Lower leg skin (tissue), 4 donors: ENCODE results near the gene OXSR1. TPM values are rescaled to one million over a fixed set of nuclear protein-coding genes. Genes with fewer than 3 reads are reported as not detected.

Experiments
- DNase-seq, 2 donors: peaks; one replicate each; pipeline ENCODE4 v3.0.0-alpha.2; 2019; ENCODE audit warnings: low spot score in 2 of 2
- H3K4me3 ChIP-seq: fragments of 200-600 bp; sonication (generic); 2 replicates; pipeline ENCODE4 v1.5.1; 2017; ENCODE audit warnings: mild to moderate bottlenecking, low read depth; ENCODE audit not compliant: poor library complexity, severe bottlenecking
- POLR2A ChIP-seq, 2 donors: fragments of 450-650 bp; IDR thresholded peaks; one replicate each; pipeline ENCODE4 v1.6.1; 2016 to 2017; ENCODE audit warnings: antibody characterized with exemption in 2 of 2, mild to moderate bottlenecking in 1 of 2, moderate library complexity in 1 of 2
- WGBS, 2 donors: methylation state at CpG; one replicate each; pipeline ENCODE4 v1.1.5; 2018; 5-methylcytosine and 5-hydroxymethylcytosine counted together
- intact Hi-C: fragments of 100-400 bp; cut with DNase I; formaldehyde crosslinking; loops from one replicate; pipeline ENCODE4 v1.15.0; 2023; ENCODE audit warnings: low total_unique reads
- total RNA-seq, 4 donors: library from RNA; depleted of rRNA; stranded (reverse); fragments of >200 nt; gene quantifications; one replicate each; pipeline ENCODE4 v1.1.0, GENCODE V29; 2016
- TF ChIP-seq, protein P1 (sequence below), 3 donors: fragments of 450-650 bp; IDR thresholded peaks; one replicate each; pipeline ENCODE4 v1.5.1; 2016; ENCODE audit warnings: antibody characterized with exemption in 3 of 3, mild to moderate bottlenecking in 3 of 3, moderate library complexity in 2 of 3

Gene OXSR1
- total RNA-seq, 4 donors from 2014 or later, result 23.4 to 36.1 (median 31.6) TPM

- 96 to 100% methylated on average over 4 of the region's 4 CpGs for WGBS, 2 donors
- no peak for TF ChIP-seq POLR2A (IDR thresholded peaks at IDR 0.05)
- TF ChIP-seq, protein P1, sequence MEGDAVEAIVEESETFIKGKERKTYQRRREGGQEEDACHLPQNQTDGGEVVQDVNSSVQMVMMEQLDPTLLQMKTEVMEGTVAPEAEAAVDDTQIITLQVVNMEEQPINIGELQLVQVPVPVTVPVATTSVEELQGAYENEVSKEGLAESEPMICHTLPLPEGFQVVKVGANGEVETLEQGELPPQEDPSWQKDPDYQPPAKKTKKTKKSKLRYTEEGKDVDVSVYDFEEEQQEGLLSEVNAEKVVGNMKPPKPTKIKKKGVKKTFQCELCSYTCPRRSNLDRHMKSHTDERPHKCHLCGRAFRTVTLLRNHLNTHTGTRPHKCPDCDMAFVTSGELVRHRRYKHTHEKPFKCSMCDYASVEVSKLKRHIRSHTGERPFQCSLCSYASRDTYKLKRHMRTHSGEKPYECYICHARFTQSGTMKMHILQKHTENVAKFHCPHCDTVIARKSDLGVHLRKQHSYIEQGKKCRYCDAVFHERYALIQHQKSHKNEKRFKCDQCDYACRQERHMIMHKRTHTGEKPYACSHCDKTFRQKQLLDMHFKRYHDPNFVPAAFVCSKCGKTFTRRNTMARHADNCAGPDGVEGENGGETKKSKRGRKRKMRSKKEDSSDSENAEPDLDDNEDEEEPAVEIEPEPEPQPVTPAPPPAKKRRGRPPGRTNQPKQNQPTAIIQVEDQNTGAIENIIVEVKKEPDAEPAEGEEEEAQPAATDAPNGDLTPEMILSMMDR (IDR thresholded peaks at IDR 0.05), result no peak
- intact Hi-C loops, result no loop called here
- no peak for DNase-seq
- H3K4me3 ChIP-seq, result no peak overlapping the region
Observed at GRCh38 chr3:38204599-38205471, 39.5 kb downstream of the OXSR1 start.

GRCh38 chr3:38205472-38205805 lies 40.1 kb downstream of the OXSR1 start:
- WGBS, 2 donors, result 85 to 88% methylated on average over 3 of the region's 3 CpGs

DNA sequence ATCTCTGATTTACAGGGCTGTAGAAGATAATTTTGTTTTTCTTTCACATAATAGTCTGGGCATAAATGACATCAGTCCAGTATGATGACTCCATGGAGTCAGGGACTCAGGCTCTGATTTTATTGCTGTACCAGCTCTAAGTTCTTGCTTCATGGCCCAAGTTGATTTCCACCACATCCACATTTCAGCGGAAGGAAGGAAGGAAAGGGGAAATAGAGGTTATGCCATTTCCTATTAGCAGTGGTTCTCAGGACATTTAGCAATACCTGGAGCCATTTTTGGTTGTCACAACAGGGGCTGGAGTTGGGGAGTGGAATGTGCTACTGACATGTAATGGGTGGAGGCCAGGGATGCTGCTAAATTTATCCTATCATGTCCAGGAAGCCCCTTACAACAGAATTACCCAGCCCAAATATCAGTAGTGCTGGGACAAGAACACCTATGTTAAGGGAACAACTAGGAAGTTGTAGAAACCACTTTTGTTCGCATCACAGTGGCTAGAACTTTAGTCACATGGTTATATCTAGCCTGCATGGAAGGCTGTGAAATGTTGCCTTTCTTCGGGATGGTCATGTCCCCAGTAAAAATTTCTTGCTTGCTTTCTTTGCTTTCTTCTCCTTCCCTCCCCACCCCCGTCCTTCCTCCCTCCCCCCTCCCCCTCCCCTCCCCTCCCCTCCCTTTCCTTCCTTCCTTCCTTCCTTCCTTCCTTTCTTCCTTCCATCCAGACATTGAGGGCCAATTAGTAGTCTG lies 42.1 kb downstream of the OXSR1 start:
- TF ChIP-seq, protein P1 (IDR thresholded peaks at IDR 0.05), result no peak
- no peak for TF ChIP-seq POLR2A (IDR thresholded peaks at IDR 0.05)
- 94 to 95% methylated on average over 4 of the region's 4 CpGs for WGBS, 2 donors
- intact Hi-C loops, result no loop called here

More at GRCh38 chr3:38205472-38205805, 40.1 kb downstream of the OXSR1 start:
- intact Hi-C loops, result no loop called here
- no peak for DNase-seq
- H3K4me3 ChIP-seq, result no peak overlapping the region
- TF ChIP-seq POLR2A (IDR thresholded peaks at IDR 0.05), result no peak
- TF ChIP-seq, protein P1 (IDR thresholded peaks at IDR 0.05), result no peak

DNA sequence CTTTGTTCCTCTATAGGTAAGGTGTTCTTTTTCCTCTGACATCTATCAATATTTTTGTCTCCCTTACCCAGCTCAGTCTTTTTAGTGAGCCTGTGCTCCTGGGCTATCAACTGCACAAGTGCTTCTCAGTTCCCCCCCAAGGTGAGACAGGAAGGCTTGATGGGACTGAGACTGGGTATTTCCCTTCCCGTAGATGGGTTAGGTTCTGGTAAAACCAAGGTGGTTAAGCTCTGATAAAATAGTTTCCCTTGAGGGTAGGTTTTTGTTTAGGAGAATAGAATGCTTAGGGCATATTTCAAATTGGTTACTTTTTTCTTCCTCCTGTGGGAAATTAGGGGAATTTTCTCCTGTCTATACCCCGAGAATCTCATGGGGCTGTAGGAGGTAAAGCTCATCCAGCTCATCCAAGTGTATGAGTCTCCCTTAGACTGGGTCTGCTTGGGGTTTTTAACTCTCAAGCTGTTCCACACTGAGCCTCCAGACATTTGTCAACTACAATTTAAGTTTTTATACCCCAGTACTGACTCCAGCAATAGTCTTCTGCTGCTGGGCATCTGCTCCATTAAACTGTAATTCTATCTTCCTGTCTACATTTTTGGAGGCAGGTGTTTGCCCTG lies 44.9 kb downstream of the OXSR1 start:
- 87 to 91% methylated on average over 2 of the region's 2 CpGs for WGBS, 2 donors
- TF ChIP-seq, protein P1 (IDR thresholded peaks at IDR 0.05), result no peak
- TF ChIP-seq POLR2A (IDR thresholded peaks at IDR 0.05), result no peak
- intact Hi-C loops, result no loop called here
- DNase-seq, result no peak
- H3K4me3 ChIP-seq, result no peak overlapping the region

More for the DNA sequence above, 42.1 kb downstream of the OXSR1 start:
- H3K4me3 ChIP-seq, result no peak overlapping the region
- DNase-seq, result no peak

- H3K4me3 ChIP-seq, result no peak overlapping the region
- 68 to 76% methylated on average over 1 of the region's 1 CpG for WGBS, 2 donors
- TF ChIP-seq, protein P1 (IDR thresholded peaks at IDR 0.05), result no peak
- TF ChIP-seq POLR2A (IDR thresholded peaks at IDR 0.05), result no peak
- no peak for DNase-seq
- intact Hi-C loops, result no loop called here
Observed at GRCh38 chr3:38212141-38212540, 46.8 kb downstream of the OXSR1 start.
